Middle frontal gyrus (tissue), 1 donor: ENCODE results near the gene SNCB.
"Not testable (repeated sequence)": the region's sequence is repeated elsewhere in the genome, so short reads cannot be mapped to it uniquely, and the experiment has no call there.

Experiments
- DNase-seq: peaks from one replicate; pipeline ENCODE4 v3.0.0-alpha.2; 2015; ENCODE audit warnings: low spot score; ENCODE audit errors: extremely low spot score

SNCB gene

GRCh38 chr5:176599749-176600430 is 30.4 kb downstream of the SNCB start:
- not testable (repeated sequence) for DNase-seq

- DNase-seq: no peak
Observed at GRCh38 chr5:176597417-176598389, 32.6 kb downstream of the SNCB start.

- no peak for DNase-seq
Observed at GRCh38 chr5:176596689-176597416, 33.5 kb downstream of the SNCB start.

GRCh38 chr5:176596069-176596644 is 34.2 kb downstream of the SNCB start:
- DNase-seq: no peak

GRCh38 chr5:176595386-176595943 is 34.9 kb downstream of the SNCB start:
- DNase-seq: no peak

- DNase-seq: no peak
Observed at GRCh38 chr5:176594554-176594953, 35.8 kb downstream of the SNCB start.

GRCh38 chr5:176593273-176593869 is 37.0 kb downstream of the SNCB start:
- no peak for DNase-seq

GRCh38 chr5:176592573-176592972 is 37.8 kb downstream of the SNCB start:
- DNase-seq: no peak

- not testable (repeated sequence) for DNase-seq
Observed at GRCh38 chr5:176591667-176592066, 38.7 kb downstream of the SNCB start.

- DNase-seq: no peak
Observed at GRCh38 chr5:176590035-176590717, 40.2 kb downstream of the SNCB start.

- no peak for DNase-seq
Observed at GRCh38 chr5:176589039-176589769, 41.1 kb downstream of the SNCB start.

GRCh38 chr5:176588297-176588696 is 42.0 kb downstream of the SNCB start:
- DNase-seq: no peak

- DNase-seq: no peak
Observed at GRCh38 chr5:176587398-176587797, 42.9 kb downstream of the SNCB start.

- no peak for DNase-seq
Observed at GRCh38 chr5:176583076-176583475, 47.3 kb downstream of the SNCB start.

GRCh38 chr5:176581361-176581760 is 49.0 kb downstream of the SNCB start:
- no peak for DNase-seq

- no peak for DNase-seq
Observed at GRCh38 chr5:176579323-176579722, 51.0 kb downstream of the SNCB start.

GRCh38 chr5:176578391-176578808 is 51.9 kb downstream of the SNCB start:
- no peak for DNase-seq

- no peak for DNase-seq
Observed at GRCh38 chr5:176577312-176578176, 52.8 kb downstream of the SNCB start.
